HG03575 (cell line): ENCODE data around the gene CSAD.

Experiments
- ATAC-seq: cut with Tn5 transposase; IDR thresholded peaks from one replicate; pipeline ENCODE4 v1.9.1; 2021; ENCODE audit not compliant: unreplicated experiment, insufficient number of reproducible peaks, low FRiP score; ENCODE audit errors: extremely low read depth

The CSAD gene

GRCh38 chr12:53180220-53180930 lies at the start of gene CSAD, which contains the start of gene ZNF740:
TSS of gene CSAD (minus strand) at chr12:53180925. CDS start at chr12:53173470, 7,455 bp downstream.
TSS of gene ZNF740 (plus strand) at chr12:53180722. CDS start at chr12:53181984, 1,262 bp downstream.
- no peak for ATAC-seq

- ATAC-seq, result no peak
Measured at GRCh38 chr12:53230108-53230845, 49.6 kb upstream of the CSAD start.

- no peak for ATAC-seq
Measured at GRCh38 chr12:53229454-53229853, 48.7 kb upstream of the CSAD start.

GRCh38 chr12:53227836-53228235 lies 47.1 kb upstream of the CSAD start:
- ATAC-seq, result no peak

- no peak for ATAC-seq
Measured at GRCh38 chr12:53227341-53227740, 46.6 kb upstream of the CSAD start.

GRCh38 chr12:53226815-53227214 lies 46.1 kb upstream of the CSAD start:
- no peak for ATAC-seq

GRCh38 chr12:53225635-53226424 lies 45.1 kb upstream of the CSAD start:
- no peak for ATAC-seq

- ATAC-seq, result no peak
Measured at GRCh38 chr12:53224897-53225634, 44.3 kb upstream of the CSAD start.

GRCh38 chr12:53224061-53224896 lies 43.6 kb upstream of the CSAD start:
- ATAC-seq, result no peak

GRCh38 chr12:53223389-53224060 lies 42.8 kb upstream of the CSAD start:
- ATAC-seq, result no peak

GRCh38 chr12:53222806-53223261 lies 42.1 kb upstream of the CSAD start:
- ATAC-seq, result no peak

- no peak for ATAC-seq
Measured at GRCh38 chr12:53222170-53222721, 41.5 kb upstream of the CSAD start.

GRCh38 chr12:53221203-53222080 lies 40.7 kb upstream of the CSAD start:
- ATAC-seq, result no peak

- no peak for ATAC-seq
Measured at GRCh38 chr12:53220694-53221202, 40.0 kb upstream of the CSAD start.

GRCh38 chr12:53219956-53220693 lies 39.4 kb upstream of the CSAD start:
- no peak for ATAC-seq
